Mesenteric fat pad (tissue), 1 donor: ENCODE measurements around the gene PLEKHG1. TPM values are rescaled to one million over a fixed set of nuclear protein-coding genes. Genes with fewer than 3 reads are reported as not detected.

Experiments
- DNase-seq: peaks from one replicate; pipeline ENCODE4 v3.0.0-alpha.2; 2020; ENCODE audit warnings: low spot score
- total RNA-seq: library from RNA; stranded (reverse); fragmentation: NEBNext Ultra II Directional; extraction: Animal tissue kit (Norgen Biotek cat#: 25700); gene quantifications from one replicate; pipeline ENCODE4 v1.2.1, GENCODE V29; 2021
- donor health status: DM: yes; HTN: yes; CAD: no.

Gene PLEKHG1
- total RNA-seq, 1 donor from 2014 or later: 71.1 TPM

- no peak for DNase-seq
Measured at GRCh38 chr6:150588888-150589499, 10.7 kb upstream of the PLEKHG1 start.

- DNase-seq: no peak
Measured at GRCh38 chr6:150589852-150590251, 9.8 kb upstream of the PLEKHG1 start.

DNA sequence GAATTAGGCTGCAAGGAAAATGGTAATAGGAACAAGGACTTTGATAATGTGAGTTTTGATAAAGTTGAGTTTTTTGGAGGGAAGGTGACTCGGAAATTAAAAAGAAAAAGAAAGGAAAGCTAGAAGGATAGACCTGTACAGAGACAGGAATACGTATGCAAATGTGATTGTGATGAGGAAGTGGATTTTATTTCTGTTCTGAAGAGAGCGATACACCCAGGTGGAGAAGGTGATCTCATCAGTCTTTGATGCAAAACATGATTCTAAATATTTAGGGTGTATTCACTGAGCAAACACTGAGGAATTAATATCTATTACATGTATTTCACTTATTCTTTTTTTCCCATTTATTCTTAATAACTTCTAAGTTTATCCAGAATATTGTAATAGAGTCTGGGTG is 9.2 kb upstream of the PLEKHG1 start:
- no peak for DNase-seq

- DNase-seq: no peak
Measured at GRCh38 chr6:150592377-150592995, 7.2 kb upstream of the PLEKHG1 start.

DNA sequence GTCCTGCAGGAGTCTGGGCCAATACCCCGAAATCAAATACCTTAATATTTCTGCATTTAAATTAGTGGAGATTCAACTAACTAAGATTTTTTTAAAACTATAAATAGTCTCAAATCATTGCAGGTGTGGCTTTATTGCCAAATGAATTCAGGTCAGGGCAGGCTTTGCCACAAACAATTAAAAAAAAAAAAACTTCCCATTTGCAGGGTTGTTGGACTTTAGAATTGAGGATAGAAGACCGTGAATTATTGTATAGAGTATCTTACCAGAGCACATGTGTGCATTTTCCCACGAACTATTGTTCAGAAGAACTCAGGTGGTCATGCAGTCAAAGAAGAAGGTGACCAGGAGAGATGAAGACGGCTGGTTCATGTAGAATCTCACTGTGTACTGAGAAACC is 6.6 kb upstream of the PLEKHG1 start:
- DNase-seq: no peak

DNA sequence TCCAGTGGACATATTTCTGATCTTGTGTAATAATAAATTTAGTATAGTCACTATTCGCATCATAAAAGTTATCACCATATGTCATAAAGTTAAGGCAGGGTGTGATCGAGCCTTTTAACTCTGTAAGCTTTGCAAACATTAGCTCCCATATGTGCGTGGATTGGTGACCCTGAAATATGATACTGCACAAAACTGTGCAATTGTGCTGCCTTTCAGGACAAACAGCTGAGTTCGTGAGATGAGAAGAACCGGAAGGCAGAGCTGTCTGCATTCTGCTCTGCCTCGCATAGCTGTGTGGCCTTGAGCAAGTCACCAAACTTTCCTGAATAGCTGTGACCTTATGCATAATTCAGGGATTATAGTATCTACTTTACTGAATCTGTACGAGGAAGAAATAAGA is 3.2 kb upstream of the PLEKHG1 start:
- no peak for DNase-seq

DNA sequence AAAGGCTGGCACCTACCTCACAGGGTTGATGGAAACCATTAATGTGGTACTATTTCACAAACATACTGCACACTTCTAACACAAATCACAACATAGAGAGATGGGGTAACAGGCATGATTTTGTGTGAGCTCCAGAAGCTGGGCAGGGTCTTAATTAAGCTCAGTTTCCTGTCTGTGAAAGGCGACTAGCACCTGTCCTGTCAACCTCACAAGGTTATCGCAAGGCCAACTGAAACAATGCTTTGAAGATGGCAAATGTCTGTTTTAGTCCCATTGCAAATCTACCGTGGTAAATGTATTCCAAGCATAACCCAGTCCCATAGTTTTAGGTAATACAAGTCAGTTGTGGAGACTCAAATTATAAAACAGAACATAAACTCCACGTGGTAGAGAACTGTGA is 1.3 kb upstream of the PLEKHG1 start:
- DNase-seq: no peak

- DNase-seq: no peak
Measured at GRCh38 chr6:150598858-150599198, 857 bp upstream of the PLEKHG1 start.

DNA sequence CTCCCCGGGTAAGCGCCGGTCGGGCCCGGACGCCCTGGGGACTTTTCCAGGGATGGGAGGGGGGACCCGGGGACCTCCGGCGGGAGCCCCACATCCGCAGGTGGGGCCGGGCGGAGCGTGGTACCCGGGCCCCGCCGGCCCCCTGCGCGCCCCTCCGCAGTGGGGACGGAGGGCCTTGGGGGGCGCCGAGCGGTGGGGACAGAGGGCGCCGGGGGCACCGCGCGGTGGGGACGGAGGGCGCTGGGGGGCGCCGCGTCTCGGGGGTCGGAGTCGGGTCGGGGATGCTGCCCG is 270 bp downstream of the PLEKHG1 start:
- no peak for DNase-seq

DNA sequence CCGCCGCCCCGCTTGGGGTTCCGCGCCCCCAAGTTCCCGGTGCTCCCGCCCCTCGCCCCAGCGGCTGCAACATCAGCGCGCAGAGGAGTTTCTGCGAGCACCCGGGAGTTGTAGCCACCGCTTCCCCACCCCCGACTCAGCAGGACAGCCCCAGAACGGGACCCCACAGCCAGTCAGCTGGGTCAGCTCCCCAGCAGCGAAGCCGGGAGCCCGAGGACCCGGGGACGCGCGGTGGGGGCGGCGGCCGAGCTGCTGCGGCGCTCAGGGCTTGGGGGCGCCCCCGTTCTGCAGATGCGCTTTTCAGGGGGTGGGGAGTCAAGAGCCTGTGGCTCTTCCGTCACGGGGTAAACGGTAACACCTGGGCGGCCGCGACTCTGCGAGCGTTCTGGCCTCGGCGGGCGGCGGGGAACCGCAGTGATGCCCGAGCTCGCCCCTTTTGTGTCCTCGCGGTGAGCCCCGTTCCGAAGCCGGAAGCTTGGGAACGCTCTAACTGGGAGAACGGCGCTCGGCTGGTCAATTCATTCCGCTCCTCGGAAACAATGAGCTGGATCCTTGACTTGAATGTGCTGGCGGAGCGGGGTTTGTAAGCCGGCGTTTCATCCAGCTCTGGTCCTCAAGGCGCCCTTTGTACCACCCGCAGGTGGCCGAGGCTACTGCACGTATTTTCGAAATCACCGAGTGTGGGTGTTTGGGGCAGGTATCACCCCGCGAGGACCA is 774 bp downstream of the PLEKHG1 start:
- DNase-seq: no peak

DNA sequence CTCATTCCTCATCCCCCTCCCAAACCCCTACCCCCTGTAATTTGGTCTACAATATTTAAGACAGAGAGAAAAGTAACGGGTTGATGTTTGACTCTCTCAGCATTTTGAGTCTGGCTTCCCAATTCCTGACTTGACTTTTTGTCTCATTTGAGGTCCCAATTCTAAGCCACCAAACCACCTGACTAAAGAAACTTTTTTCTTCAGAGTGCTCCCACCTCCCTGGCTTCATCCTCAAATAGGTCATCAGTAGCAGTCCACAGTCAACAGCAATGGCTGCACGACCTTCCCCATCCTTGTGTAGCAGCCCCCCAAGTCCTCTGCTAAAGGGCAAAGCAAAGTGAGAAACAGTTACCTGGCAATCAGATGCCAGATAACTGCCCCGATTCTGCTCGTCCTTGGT is 1.8 kb downstream of the PLEKHG1 start:
- DNase-seq: no peak

GRCh38 chr6:150603176-150603575 is 3.5 kb downstream of the PLEKHG1 start:
- DNase-seq: no peak

GRCh38 chr6:150604467-150604866 is 4.8 kb downstream of the PLEKHG1 start:
- no peak for DNase-seq

GRCh38 chr6:150605333-150605732 is 5.6 kb downstream of the PLEKHG1 start:
- DNase-seq: no peak

GRCh38 chr6:150606168-150606591 is 6.5 kb downstream of the PLEKHG1 start:
- no peak for DNase-seq

- no peak for DNase-seq
Measured at GRCh38 chr6:150606647-150607328, 7.1 kb downstream of the PLEKHG1 start.

- DNase-seq: no peak
Measured at GRCh38 chr6:150607329-150607650, 7.6 kb downstream of the PLEKHG1 start.

- DNase-seq: no peak
Measured at GRCh38 chr6:150610584-150610983, 10.9 kb downstream of the PLEKHG1 start.

DNA sequence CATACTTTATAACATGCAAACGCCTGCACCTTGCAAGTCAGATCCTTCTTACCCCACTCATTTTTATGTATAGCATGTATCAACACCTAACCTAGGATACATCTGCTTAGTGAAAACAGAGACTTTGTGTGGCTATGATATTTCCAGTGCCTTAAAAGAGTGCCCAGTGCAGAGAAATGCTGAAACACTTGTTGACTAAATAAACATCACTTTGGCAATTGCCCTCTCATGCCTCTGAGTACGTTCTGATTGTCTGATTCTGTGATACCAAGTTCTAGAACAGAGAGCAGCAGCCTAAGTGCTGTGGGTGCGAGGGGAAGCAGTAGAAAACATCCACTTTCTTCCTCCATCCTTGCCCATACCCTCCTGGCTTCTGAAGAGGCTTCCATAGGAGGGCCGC is 13.6 kb downstream of the PLEKHG1 start:
- no peak for DNase-seq

DNA sequence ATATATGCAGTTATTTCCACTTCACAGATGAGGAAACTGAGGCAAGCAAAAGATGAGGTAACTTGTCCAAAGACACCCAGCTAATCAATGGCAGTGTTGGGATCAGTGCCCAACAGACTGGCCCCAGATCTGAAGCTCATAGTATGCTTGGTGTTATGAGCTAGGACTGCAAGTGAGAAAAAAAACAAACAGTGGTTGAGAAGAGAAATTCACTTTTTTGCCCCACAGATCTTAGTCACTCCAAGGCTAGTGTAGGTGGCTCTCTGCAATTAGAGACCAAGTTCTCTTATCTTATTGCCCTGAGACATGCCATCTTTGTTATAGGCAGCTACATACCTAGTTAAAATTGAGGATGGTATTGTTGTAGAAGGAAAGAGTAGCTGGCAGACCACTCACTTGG is 16.3 kb downstream of the PLEKHG1 start:
- DNase-seq: no peak

GRCh38 chr6:150616586-150616985 is 16.9 kb downstream of the PLEKHG1 start:
- no peak for DNase-seq

- DNase-seq: no peak
Measured at GRCh38 chr6:150617062-150617461, 17.4 kb downstream of the PLEKHG1 start.
